HL-60/S4 (cell line): Measurements from ENCODE around the gene REC114.
"Not testable (repeated sequence)": the region's sequence is repeated elsewhere in the genome, so short reads cannot be mapped to it uniquely, and the experiment has no call there.

ENCODE experiments used
- in situ Hi-C: fragments of 300-500 bp; cut with MboI; formaldehyde crosslinking; loops from 2 replicates; pipeline ENCODE4 v1.14.3; 2022; ENCODE audit warnings: low sequenced_read_pairs

REC114 gene

GRCh38 chr15:73573572-73573971 is 130.6 kb downstream of the REC114 start:
- in situ Hi-C loops = no loop called here

DNA sequence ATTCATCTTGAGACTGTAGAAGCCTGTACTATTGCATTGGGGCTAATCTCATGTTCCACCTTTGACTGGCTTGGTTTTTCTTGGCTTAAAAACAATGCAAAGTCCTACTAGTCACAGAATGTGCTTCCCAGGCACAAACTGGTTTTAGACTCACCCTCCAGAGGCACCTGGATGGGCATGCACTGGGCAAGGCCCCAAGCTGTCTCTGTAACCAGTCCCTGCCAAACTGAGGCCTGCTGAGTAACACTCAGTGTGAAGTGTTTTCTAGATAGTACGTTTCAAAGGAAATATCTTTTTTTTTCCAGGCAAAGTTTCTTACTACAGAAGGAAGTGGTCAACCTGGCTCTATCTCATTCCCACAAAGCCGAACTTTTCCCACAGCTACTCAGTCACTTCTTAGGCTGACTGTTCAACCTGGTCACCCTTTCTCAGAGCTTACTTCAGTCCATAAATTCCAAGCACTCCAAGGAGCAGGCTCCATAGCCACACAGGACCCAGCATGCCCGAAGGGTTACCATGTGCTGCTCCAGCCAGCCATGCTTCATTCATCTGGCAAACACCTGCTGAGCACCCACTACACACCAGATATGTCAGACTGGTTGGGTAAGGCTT is 132.8 kb downstream of the REC114 start:
- in situ Hi-C loops = no loop called here

- in situ Hi-C loops = not testable (repeated sequence)
These were observed 134.6 kb downstream of the REC114 start for GRCh38 chr15:73577593-73577992.

DNA sequence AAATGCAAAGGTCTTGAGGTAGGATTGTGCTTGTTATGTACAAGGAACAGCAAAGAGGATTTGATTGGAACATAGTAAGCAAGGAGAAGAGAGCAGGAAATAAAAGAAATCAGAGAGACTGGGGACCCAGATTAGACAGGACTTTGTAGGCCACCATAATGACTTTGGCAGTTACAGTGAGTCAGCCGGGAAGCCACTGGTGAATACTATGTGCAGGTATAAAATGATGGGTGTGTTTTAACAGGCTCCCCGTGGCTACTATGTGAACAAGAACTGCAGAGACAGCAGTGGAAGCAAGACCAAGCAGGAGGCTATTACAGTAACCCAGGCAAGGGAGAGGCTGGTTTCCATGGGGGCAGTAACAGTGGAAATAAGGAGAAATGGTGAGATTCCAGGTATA is 135.1 kb downstream of the REC114 start:
- in situ Hi-C loops = no loop called here

GRCh38 chr15:73582851-73583379 is 140.0 kb downstream of the REC114 start:
- in situ Hi-C loops = no loop called here

- in situ Hi-C loops = no loop called here
These were observed 140.6 kb downstream of the REC114 start for GRCh38 chr15:73583544-73583943.

DNA sequence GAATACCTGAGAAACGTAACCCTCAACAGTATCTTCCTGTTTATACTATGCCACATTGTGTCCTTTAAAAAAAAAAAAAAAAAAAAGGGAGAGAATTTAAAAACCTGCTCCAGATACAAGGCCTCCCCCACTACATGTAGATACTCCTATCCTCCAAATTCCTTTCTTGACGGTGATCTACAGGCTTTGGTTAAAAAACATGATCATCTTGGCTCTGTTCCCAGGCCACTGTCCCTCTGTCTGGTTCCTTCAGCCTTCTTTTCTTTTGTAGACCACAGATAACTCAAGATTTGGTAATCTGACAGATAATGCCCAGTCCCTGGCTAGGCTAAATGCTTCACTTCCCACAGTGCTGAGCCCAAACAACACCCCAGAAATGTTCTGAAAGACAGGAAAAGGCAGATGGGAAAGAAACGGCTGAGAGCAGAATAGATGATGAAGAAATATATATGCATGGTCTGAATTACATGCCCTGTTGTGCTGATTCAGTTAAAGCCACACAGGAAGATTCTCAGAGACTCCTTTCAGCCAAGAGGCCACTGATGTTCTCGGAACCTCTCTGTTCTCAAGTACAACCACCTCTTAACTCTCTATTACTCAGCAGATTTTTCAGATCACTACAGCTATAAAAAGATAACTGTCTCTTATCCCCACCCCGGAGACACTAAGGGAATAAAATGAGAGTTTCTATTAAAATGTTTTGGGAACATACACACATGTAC is 141.9 kb downstream of the REC114 start:
- in situ Hi-C loops = no loop called here

DNA sequence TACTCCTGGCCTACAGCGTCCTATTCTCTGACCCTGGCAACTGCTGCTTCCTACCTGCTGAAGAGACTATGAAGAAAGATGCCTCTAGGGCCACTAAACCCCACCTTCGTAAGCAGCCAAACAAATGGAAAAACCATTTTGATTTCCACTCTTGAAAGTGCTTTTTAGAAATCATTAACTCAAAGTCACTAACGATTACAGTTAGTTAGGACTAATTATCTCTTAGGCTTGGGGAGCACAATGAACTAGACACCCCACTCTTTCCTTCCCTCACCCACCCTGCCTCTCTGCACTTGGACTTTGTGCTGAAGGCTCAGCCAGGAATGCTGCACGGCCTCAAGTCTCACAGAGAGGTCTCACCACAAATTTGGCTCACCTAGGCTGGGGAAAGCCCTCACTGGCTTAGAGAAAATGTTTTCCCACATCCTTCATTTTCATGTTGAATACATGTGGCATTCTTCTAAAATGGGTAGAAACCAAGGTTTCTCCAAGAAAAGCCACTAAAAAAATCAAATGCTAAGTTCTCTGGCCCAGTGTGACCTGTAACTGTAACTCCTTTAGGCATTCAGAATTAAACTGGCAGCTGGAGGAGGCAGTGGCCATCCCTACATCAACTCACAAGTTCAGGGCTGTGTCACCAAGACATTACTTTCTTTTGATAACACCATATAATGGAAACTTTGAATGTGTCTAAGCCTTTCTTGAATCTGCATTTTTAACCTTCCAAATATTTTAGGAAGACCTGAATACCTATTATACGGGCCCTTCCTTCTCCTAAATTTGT is 143.1 kb downstream of the REC114 start:
- in situ Hi-C loops = no loop called here

DNA sequence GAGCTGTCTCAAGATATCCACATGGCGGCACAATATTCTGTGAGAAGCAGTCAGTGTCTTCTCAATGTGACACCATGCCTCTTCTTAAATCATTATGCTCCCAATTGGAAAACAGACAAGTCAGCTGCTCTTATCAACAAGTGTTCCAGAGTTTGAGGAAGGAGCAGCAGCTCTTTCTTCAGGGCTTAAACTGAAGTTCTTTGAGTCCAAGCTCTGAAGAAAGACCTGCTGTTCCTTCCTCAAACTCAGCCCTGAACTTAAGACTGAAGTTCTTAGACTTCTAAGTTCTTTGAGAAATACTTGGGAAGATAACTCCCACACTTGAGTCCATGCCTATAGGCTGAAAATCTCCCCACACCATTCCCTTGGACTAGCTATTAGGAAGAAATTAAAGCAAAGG is 146.8 kb downstream of the REC114 start:
- in situ Hi-C loops = no loop called here

DNA sequence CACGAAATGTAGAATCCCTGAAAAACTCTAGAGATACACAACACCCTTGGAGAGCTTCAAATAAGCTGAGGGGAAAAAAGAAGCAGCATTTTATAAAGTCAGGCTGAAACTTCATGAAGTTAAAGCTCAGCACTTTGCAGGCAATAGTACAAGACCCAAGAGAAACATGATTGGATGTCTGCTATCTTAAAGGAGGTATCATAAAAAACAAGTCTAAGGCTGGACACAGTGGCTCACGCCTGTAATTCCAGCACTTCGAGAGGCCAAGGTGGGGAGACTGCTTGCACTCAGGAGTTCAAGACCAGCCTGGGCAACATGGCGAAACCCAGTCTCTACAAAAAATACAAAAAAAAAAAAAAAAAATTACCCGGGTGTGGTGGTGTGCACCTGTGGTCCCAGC is 147.3 kb downstream of the REC114 start:
- in situ Hi-C loops = no loop called here

DNA sequence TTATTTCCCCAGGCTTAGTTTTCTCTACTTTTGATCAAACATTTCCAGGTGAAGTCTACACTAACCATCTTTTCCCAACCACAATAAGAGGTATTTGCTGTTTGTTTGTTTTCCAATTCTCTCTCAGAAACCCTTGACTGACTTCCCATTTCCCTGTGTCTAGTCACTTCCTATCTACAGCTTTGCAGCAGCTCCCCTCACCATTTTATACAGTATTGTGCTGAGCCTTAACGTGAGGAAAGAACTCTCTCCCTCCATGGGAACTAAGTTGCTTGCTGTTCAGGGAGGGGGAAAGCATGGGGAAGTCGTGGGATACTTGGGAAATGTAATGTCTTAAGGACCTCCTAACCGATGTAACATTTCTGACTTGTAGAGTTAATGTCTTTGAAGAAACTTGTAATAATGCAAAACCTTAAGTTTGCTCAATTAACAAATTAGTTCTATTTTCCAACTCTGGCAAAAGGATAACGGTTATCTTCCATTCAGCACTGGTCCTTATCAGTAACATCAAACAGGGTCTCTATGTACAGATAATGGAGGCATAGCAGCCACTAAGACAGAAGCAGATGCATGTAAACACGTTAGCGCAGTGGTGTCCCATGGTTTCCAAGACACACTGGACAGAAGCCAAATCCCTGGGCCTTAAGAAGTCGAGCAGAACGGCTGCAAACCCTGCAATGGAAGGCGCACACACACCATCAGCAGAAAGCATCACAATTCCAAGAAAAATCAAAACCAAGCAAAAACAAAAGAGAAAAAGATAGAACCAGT is 150.5 kb downstream of the REC114 start:
- in situ Hi-C loops = no loop called here

DNA sequence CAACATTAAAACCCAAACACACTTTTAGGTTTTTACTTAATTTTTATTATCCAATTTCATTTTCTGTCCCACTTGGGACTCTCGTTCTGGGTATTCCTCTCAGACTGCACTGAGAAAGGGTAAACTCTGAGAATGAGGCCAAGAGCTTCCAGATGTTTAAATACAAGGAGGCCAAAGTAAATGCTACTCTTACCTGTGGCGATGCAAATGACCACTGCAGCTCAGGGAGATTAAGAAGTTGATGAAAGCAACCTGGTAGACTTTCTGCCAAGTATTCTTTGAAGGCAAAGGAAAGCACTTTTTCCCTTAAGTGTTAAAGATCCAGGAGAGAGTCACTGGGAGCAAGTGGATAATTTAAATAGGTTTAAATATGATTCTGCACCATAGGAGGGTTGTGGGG is 151.1 kb downstream of the REC114 start:
- in situ Hi-C loops = no loop called here

- in situ Hi-C loops = no loop called here
These were observed 153.2 kb downstream of the REC114 start for GRCh38 chr15:73596174-73596573.

DNA sequence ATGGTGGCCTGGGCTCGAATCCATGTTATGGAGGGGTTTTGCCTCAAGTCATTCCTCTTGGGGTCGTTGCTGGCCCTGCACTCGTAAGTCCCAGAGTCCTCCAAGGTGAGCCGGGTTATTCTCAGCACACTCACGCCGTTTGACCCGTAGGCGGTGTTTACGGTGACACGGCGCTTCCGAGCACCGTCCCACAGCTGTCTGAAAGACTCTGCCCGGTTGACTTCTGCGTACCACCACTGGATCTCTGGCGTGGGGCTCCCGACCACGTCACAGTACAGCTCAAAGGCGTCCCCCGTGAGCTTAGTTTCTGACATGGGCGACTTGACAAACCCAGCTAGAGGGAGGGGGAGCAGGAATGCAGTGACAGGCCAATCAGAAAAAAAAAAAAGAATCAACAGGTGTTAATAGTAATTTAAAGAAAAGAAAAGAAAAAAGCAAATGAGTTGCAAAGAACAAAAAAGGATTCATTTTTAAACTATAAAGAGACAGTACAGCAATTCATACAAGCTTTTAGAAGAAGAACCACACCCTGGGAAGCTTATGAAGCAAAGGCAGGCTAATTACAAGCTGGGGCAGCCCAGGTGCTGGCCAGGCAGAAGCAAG is 154.2 kb downstream of the REC114 start:
- in situ Hi-C loops = no loop called here

GRCh38 chr15:73598530-73599160 is 155.7 kb downstream of the REC114 start:
- in situ Hi-C loops = no loop called here

GRCh38 chr15:73599934-73600333 is 157.0 kb downstream of the REC114 start:
- in situ Hi-C loops = no loop called here

DNA sequence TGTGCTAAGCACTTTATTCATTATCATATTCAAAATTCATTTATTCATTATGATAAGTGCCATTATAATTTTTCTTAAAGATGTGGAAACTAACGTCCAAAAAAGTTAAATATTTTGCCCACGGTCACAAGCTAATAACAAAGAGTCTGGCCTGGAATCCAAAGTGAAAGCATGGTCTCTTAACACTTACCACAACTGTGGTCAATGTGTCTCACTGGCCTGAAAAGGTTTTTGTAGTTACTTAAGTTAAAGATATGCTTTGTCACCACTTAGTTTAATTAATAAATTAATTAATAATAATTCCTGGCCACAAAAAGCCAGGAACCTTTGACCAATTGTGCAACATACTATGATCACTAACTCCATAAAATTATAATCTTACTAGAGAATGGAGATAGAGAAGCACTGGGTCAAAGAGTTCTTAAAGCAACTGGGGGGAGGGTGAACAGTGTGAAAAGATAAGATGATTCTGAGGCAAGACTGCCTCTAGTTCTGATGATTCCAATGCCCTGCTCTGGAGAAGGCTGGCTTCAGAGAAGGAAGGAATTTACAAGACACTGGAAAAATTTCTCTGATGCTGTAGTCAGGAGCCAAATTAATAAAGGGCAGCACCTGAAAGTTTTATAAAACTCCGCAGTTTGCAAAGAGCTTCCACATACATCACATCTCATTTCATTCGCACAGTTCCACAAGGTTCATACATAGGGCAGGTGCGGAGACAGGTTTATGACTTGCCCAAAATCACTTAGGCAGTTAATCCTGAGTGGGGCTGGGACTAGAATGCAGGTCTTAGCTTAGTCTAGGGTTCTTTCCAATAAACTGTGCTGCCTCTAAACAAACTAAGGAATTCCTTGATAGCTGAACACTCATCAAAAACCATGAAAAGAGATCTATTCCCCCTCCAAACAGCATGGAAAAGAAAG is 157.7 kb downstream of the REC114 start:
- in situ Hi-C loops = no loop called here

DNA sequence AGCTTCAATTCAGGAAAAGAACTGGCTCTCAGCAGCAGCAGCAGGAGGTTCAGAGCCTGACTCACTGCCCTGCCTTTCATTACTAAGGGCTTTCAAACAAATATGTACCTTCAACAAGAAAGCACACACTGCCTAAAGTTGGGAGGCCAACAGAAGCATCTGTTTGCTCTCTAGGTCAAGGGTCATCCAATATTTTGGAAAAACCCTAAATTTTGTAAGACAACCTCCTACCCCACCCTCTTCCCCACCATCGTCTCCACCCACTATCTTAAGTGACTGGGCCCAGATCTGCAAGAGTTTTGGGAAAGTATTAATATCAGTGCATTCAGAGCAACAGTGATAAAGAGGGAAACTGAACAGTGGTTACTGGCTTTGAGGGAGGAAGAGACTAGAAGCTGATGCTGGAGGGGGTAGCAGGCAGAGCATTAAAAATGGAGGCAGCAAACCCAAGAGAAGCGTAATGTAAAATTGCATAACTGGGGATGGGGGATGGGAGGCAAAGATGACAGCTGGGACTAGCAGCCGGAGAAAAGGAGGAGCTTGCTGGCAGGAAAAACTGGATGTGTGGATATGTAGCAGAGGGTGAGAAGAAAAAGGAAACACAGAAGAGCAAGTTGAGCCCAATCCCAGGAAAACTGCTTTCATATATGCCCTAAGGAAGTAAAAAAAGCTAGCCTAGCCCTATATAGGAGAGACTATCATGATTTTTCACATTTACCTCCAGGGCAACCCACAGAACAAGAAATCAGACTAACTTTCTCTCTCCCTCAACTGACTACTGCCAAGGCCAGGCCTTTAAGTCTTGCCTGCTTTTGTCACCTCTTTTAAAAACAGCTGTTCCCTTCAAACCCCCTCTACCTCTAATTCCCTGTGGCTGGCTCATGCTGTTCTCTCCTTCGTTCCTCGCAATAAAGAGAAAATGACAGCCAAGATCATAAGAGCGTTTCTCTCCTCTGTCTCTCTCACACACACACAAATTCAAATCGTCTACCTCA is 158.8 kb downstream of the REC114 start:
- in situ Hi-C loops = no loop called here
